Gastrocnemius medialis (tissue), 4 donors: ENCODE measurements around the gene RBFOX1. TPM values are rescaled to one million over a fixed set of nuclear protein-coding genes. Genes with fewer than 3 reads are reported as not detected.

Experiments used
- ATAC-seq, 2 donors: fragments of 150-250 bp; one replicate each; pipeline ENCODE4 v1.9.1; 2016
- DNase-seq, 2 donors: peaks; one replicate each; pipeline ENCODE4 v3.0.0-alpha.2; 2019
- H3K27ac ChIP-seq, 4 donors: fragments of 200-600 bp; sonication (generic); 1 replicate in 1 of 4; 2 replicates in 3 of 4; pipeline ENCODE4 v1.5.1; 2016 to 2018; ENCODE audit warnings: mild to moderate bottlenecking in 2 of 4, moderate library complexity in 1 of 4
- H3K27me3 ChIP-seq, 3 donors: fragments of 200-600 bp; sonication (generic) in 2 of 3; 1 replicate in 1 of 3; 2 replicates in 2 of 3; pipeline versions ENCODE4 v1.5.1 to v1.6.0; 2016 to 2019; ENCODE audit warnings: mild to moderate bottlenecking in 1 of 3, moderate library complexity in 1 of 3
- H3K36me3 ChIP-seq, 2 donors: fragments of 200-600 bp; sonication (generic) in 1 of 2; one replicate each; pipeline ENCODE4 v1.5.1; 2017 to 2018
- H3K4me1 ChIP-seq, 2 donors: fragments of 200-600 bp; sonication (generic) in 1 of 2; one replicate each; pipeline ENCODE4 v1.5.1; 2016 to 2017; ENCODE audit warnings: mild to moderate bottlenecking in 2 of 2
- H3K4me3 ChIP-seq, 4 donors: fragments of 200-600 bp; sonication (generic) in 3 of 4; 1 replicate in 1 of 4; 2 replicates in 3 of 4; pipeline ENCODE4 v1.5.1; 2016 to 2019; ENCODE audit warnings: mild to moderate bottlenecking in 2 of 4
- H3K9me3 ChIP-seq, 3 donors: fragments of 200-600 bp; sonication (generic) in 2 of 3; 1 replicate in 1 of 3; 2 replicates in 2 of 3; pipeline ENCODE4 v1.5.1; 2016 to 2019
- CTCF ChIP-seq, 5 experiments: fragments of 450-650 bp in 3 of 5; fragments of 200-600 bp in 2 of 5; sonication (generic) in 2 of 5; IDR thresholded peaks in 4 of 5; conservative IDR thresholded peaks in 1 of 5; 1 replicate in 4 of 5; 2 replicates in 1 of 5; pipeline ENCODE4 v1.5.1; 2016 to 2019; ENCODE audit warnings: antibody characterized with exemption in 5 of 5, mild to moderate bottlenecking in 3 of 5, moderate library complexity in 3 of 5
- POLR2A ChIP-seq, 2 donors: fragments of 450-650 bp; IDR thresholded peaks; one replicate each; pipeline ENCODE4 v1.6.1; 2017; ENCODE audit warnings: antibody characterized with exemption in 2 of 2, mild to moderate bottlenecking in 2 of 2, moderate library complexity in 2 of 2
- in situ Hi-C, 4 donors: fragments of 200-750 bp; cut with MboI; loops; one replicate each; pipeline versions ENCODE4 v1.15.0 to v1.8.0; 2017; ENCODE audit warnings: low sequenced_read_pairs in 4 of 4
- intact Hi-C: fragments of 100-400 bp; cut with DNase I; formaldehyde crosslinking; loops from one replicate; pipeline ENCODE4 v1.15.1; 2023; ENCODE audit warnings: low total_unique reads
- total RNA-seq, 4 donors: library from RNA; depleted of rRNA; stranded (reverse); fragments of >200 nt; gene quantifications; one replicate each; pipeline versions ENCODE4 v1.1.0 to v1.2.3, GENCODE V29; 2016

RBFOX1 gene
- total RNA-seq, 4 donors from 2014 or later, result 42.5 to 98.8 (median 58.6) TPM

- H3K27ac ChIP-seq, result no peak overlapping the region
- no peak overlapping the region for H3K4me3 ChIP-seq
- H3K36me3 ChIP-seq, result no peaks in the 10 kb centered on the region
- peaks cover 36 to 55% of the 10 kb centered on the region in 2 donors for H3K4me1 ChIP-seq
- intact Hi-C loops (no loop called here), in situ Hi-C loops (no loop called here)
- TF ChIP-seq POLR2A (IDR thresholded peaks at IDR 0.05), result no peak
- TF ChIP-seq CTCF (IDR thresholded peaks at IDR 0.05 in 4 of 5, conservative IDR thresholded peaks at IDR 0.05 in 1 of 5), result no peak
- ATAC-seq, result no peak
- DNase-seq, result no peak
- H3K27me3 ChIP-seq, result no peaks in the 10 kb centered on the region
- no peaks in the 10 kb centered on the region for H3K9me3 ChIP-seq
These were observed 106.0 kb downstream of the RBFOX1 start for GRCh38 chr16:7438601-7439000.

- TF ChIP-seq CTCF (IDR thresholded peaks at IDR 0.05 in 4 of 5, conservative IDR thresholded peaks at IDR 0.05 in 1 of 5) (no peak), POLR2A (IDR thresholded peaks at IDR 0.05) (no peak)
- Histone ChIP-seq H3K9me3 (no peaks in the 10 kb centered on the region), H3K4me3 (no peak overlapping the region), H3K36me3 (no peaks in the 10 kb centered on the region), H3K4me1 (peaks cover 43 to 58% of the 10 kb centered on the region in 2 donors), H3K27ac (no peak overlapping the region), H3K27me3 (no peaks in the 10 kb centered on the region)
- intact Hi-C loops (no loop called here), in situ Hi-C loops (no loop called here)
- DNase-seq (no peak), ATAC-seq (no peak)
These were observed 106.9 kb downstream of the RBFOX1 start for GRCh38 chr16:7439518-7439917.

GRCh38 chr16:7440886-7441400 is 108.3 kb downstream of the RBFOX1 start:
- H3K4me3 ChIP-seq, result no peak overlapping the region
- H3K27ac ChIP-seq, result peak overlapping the region in 1 of 4 donors; percentile 39
- H3K27me3 ChIP-seq, result no peaks in the 10 kb centered on the region
- TF ChIP-seq POLR2A (IDR thresholded peaks at IDR 0.05) (no peak), CTCF (IDR thresholded peaks at IDR 0.05 in 4 of 5, conservative IDR thresholded peaks at IDR 0.05 in 1 of 5) (no peak)
- no peaks in the 10 kb centered on the region for H3K36me3 ChIP-seq
- DNase-seq, result no peak
- H3K9me3 ChIP-seq, result no peaks in the 10 kb centered on the region
- intact Hi-C loops, result no loop called here
- peaks cover 47 to 56% of the 10 kb centered on the region in 2 donors for H3K4me1 ChIP-seq
- no peak for ATAC-seq
- in situ Hi-C loops, result no loop called here

- TF ChIP-seq POLR2A (IDR thresholded peaks at IDR 0.05) (no peak), CTCF (IDR thresholded peaks at IDR 0.05 in 4 of 5, conservative IDR thresholded peaks at IDR 0.05 in 1 of 5) (no peak)
- Histone ChIP-seq H3K27me3 (no peaks in the 10 kb centered on the region), H3K36me3 (no peaks in the 10 kb centered on the region), H3K9me3 (no peaks in the 10 kb centered on the region), H3K27ac (peak overlapping the region in 1 of 4 donors; percentile 8), H3K4me3 (no peak overlapping the region), H3K4me1 (peaks cover 46 to 47% of the 10 kb centered on the region in 2 donors)
- in situ Hi-C loops, result no loop called here
- no peak for DNase-seq
- intact Hi-C loops, result no loop called here
- ATAC-seq, result no peak
These were observed 109.4 kb downstream of the RBFOX1 start for GRCh38 chr16:7442050-7442449.

GRCh38 chr16:7443142-7443541 is 110.5 kb downstream of the RBFOX1 start:
- ATAC-seq (no peak), DNase-seq (no peak)
- TF ChIP-seq CTCF (IDR thresholded peaks at IDR 0.05 in 4 of 5, conservative IDR thresholded peaks at IDR 0.05 in 1 of 5) (no peak), POLR2A (IDR thresholded peaks at IDR 0.05) (no peak)
- intact Hi-C loops, result no loop called here
- Histone ChIP-seq H3K9me3 (no peaks in the 10 kb centered on the region), H3K4me1 (peaks cover 46 to 47% of the 10 kb centered on the region in 2 donors), H3K27ac (peak overlapping the region in 3 of 4 donors; percentile 6 to 47 (median 12)), H3K36me3 (no peaks in the 10 kb centered on the region), H3K4me3 (no peak overlapping the region), H3K27me3 (no peaks in the 10 kb centered on the region)
- in situ Hi-C loops, result no loop called here
